ENCODE results near the gene LLPH. TPM values are rescaled to one million over a fixed set of nuclear protein-coding genes. Genes with fewer than 3 reads are reported as not detected.

Gene LLPH
- total RNA-seq, 1 experiment from 2014 or later: 44.3 TPM

DNA sequence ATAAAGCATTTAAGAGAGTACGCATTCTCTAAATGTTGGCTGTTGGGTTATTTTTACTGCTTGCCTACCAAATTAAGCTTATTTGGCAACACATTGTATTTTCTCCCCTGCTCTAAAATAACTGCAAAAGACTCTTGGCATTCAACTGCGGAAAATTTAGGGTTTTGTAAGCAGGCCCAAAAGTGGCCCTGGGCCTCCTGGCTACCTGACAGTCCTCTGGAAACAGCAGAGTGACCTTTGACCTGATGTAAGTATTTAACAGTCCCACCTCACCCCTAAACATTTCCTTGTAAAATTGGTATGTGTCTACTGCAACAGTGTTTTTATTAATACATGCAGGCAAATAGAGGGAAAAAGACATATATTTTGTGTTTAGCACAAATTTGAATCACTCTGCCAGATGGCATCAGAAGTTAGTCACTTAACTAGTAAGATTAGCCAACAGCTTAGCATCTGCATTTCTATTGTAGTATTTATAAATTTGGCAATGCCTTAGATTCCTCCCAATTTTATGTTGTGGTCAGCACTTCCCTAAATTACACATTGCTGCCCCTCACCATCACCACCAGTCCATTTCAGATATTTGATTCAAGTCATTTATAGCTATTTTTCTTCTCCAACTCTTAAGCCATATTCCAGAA, 11.2 kb downstream of the LLPH start:
- H3K4me3 Mint-ChIP-seq (ENCODE audit: unreplicated experiment): no peak overlapping the region
- ChIA-PET POLR2A (interaction anchor here (4.2 kb wide), 1 partner anchor 11 kb away, joined by 24 read pairs; the partner anchor contains the start of gene LLPH), CTCF (interaction anchor here (0.7 to 0.9 kb wide), 3 partner anchors 13 to 459 kb away, joined by 3 read pairs; no protein-coding TSS in a partner anchor)
- peaks cover 37% of the 10 kb centered on the region for H3K36me3 Mint-ChIP-seq (ENCODE audit: insufficient read depth, unreplicated experiment)
- H3K4me1 Mint-ChIP-seq (ENCODE audit: insufficient read depth, unreplicated experiment): no peaks in the 10 kb centered on the region
- TF ChIP-seq, protein P1, sequence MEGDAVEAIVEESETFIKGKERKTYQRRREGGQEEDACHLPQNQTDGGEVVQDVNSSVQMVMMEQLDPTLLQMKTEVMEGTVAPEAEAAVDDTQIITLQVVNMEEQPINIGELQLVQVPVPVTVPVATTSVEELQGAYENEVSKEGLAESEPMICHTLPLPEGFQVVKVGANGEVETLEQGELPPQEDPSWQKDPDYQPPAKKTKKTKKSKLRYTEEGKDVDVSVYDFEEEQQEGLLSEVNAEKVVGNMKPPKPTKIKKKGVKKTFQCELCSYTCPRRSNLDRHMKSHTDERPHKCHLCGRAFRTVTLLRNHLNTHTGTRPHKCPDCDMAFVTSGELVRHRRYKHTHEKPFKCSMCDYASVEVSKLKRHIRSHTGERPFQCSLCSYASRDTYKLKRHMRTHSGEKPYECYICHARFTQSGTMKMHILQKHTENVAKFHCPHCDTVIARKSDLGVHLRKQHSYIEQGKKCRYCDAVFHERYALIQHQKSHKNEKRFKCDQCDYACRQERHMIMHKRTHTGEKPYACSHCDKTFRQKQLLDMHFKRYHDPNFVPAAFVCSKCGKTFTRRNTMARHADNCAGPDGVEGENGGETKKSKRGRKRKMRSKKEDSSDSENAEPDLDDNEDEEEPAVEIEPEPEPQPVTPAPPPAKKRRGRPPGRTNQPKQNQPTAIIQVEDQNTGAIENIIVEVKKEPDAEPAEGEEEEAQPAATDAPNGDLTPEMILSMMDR (IDR thresholded peaks at IDR 0.05; ENCODE audit: unreplicated experiment): no peak
- no peak for DNase-seq (ENCODE audit: unreplicated experiment)
- intact Hi-C loops (cut with micrococcal nuclease): no loop called here
- no peaks in the 10 kb centered on the region for H3K9me3 Mint-ChIP-seq (ENCODE audit: unreplicated experiment)
- no peak overlapping the region for H3K27ac Mint-ChIP-seq (ENCODE audit: low read depth, unreplicated experiment)
- BruUV-seq (replicated peaks): no TSS peak
- H3K27me3 Mint-ChIP-seq (ENCODE audit: insufficient read depth, unreplicated experiment): no peaks in the 10 kb centered on the region

DNA sequence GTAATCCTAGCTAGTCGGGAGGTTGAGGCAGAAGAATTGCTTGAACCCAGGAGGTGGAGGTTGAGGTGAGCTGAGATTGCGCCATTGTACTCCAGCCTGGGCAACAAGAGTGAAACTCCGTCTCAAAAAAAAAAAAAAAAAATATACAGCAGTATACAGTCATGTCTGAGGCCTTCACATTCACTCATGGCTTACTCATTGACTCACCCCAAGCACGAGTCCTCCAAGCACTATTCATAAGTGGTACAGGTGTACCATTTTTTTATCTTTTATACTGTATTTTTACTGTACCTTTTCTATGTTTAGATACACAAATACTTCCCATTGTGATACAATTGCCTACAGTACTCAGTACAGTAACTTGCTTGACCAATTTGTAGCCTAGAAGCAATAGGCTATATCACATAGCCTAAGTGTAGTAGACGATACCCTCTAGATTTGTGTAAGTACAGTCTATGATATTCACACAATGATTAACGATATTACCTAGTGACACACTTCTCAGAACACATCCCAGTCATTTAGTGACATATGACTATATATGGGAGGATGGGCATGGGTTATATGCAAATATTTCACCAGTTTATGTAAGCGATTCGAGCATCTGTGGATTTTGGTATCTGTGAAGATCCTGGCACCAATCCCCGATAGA, 12.2 kb downstream of the LLPH start:
- Mint-ChIP-seq H3K9me3 (ENCODE audit: unreplicated experiment) (no peaks in the 10 kb centered on the region), H3K36me3 (ENCODE audit: insufficient read depth, unreplicated experiment) (peaks cover 27% of the 10 kb centered on the region), H3K27ac (ENCODE audit: low read depth, unreplicated experiment) (no peak overlapping the region), H3K4me1 (ENCODE audit: insufficient read depth, unreplicated experiment) (no peaks in the 10 kb centered on the region), H3K27me3 (ENCODE audit: insufficient read depth, unreplicated experiment) (no peaks in the 10 kb centered on the region), H3K4me3 (ENCODE audit: unreplicated experiment) (no peak overlapping the region)
- POLR2A ChIA-PET: interaction anchor here (0.9 to 4.2 kb wide), 2 partner anchors 12 kb away, joined by 7 to 24 read pairs; partner anchors contain the start of gene LLPH
- no TSS peak for BruUV-seq (replicated peaks)
- intact Hi-C loops (cut with micrococcal nuclease): no loop called here
- CTCF ChIA-PET: interaction anchor here (0.8 to 3.6 kb wide), 2 partner anchors 12 to 126 kb away, joined by 3 to 27 read pairs; no protein-coding TSS in a partner anchor
- TF ChIP-seq, protein P1 (IDR thresholded peaks at IDR 0.05; ENCODE audit: unreplicated experiment): no peak
- DNase-seq (ENCODE audit: unreplicated experiment): no peak

DNA sequence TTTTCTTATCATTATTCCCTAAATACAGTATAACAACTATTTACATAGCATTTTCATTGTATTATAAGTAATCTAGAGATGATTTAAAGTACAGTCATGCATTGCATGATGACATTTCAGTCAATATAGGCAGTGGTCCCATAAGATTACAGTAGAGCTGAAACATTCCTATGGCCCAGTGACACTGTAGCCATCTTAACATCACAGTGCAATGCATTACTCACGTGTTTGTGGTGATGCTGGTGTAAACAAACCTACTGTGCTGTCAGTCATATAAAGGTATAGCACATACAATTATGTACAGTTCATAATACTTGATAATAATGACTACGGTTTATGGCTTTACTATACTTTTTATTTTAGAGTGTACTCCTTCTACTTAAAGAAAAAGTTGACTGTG, 13.3 kb downstream of the LLPH start:
- TF ChIP-seq, protein P1 (IDR thresholded peaks at IDR 0.05; ENCODE audit: unreplicated experiment): no peak
- peaks cover 16% of the 10 kb centered on the region for H3K36me3 Mint-ChIP-seq (ENCODE audit: insufficient read depth, unreplicated experiment)
- intact Hi-C loops (cut with micrococcal nuclease): no loop called here
- no peak for DNase-seq (ENCODE audit: unreplicated experiment)
- CTCF ChIA-PET: interaction anchor here (0.5 to 3.6 kb wide), 2 partner anchors 11 to 99 kb away, joined by 3 to 27 read pairs; no protein-coding TSS in a partner anchor
- H3K9me3 Mint-ChIP-seq (ENCODE audit: unreplicated experiment): no peaks in the 10 kb centered on the region
- no TSS peak for BruUV-seq (replicated peaks)
- no peaks in the 10 kb centered on the region for H3K4me1 Mint-ChIP-seq (ENCODE audit: insufficient read depth, unreplicated experiment)
- no peak overlapping the region for H3K4me3 Mint-ChIP-seq (ENCODE audit: unreplicated experiment)
- no peak overlapping the region for H3K27ac Mint-ChIP-seq (ENCODE audit: low read depth, unreplicated experiment)
- POLR2A ChIA-PET: interaction anchor here (0.9 to 1.6 kb wide), 2 partner anchors 10 to 13 kb away, joined by 4 to 7 read pairs; partner anchors contain the start of gene LLPH
- no peaks in the 10 kb centered on the region for H3K27me3 Mint-ChIP-seq (ENCODE audit: insufficient read depth, unreplicated experiment)

DNA sequence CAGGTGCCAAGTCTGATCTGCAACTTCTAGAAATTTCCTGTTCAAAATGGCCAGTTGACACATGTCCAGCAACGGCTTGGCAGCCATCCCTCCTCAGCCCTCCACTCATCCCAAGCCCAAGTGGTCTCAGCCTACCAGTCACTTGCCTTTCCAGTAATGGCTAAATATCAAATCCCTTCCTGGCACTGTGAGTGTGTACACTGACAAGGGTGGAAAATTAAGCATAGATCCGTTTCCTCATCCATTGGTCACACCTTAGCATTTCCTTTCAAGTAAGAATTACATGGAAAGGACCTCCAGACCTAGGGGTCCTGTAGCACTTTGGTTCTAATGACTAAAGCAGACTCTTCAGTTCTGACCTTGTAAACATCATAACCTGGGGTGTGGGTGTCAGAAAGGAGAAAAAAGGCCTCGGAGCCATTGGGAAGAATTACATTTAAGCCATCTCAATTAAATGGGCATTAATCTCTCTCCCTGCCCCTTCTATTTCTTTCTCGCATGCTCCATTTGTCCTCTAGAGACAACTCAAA, 15.4 kb downstream of the LLPH start:
- intact Hi-C loops (cut with micrococcal nuclease): no loop called here
- no peak for DNase-seq (ENCODE audit: unreplicated experiment)
- ChIA-PET CTCF (interaction anchor here (0.6 to 3.6 kb wide), 2 partner anchors 9 to 78 kb away, joined by 3 to 27 read pairs; no protein-coding TSS in a partner anchor), POLR2A (no interaction called here)
- TF ChIP-seq, protein P1 (IDR thresholded peaks at IDR 0.05; ENCODE audit: unreplicated experiment): no peak
- no TSS peak for BruUV-seq (replicated peaks)
- no peak overlapping the region for H3K27ac Mint-ChIP-seq (ENCODE audit: low read depth, unreplicated experiment)
- H3K36me3 Mint-ChIP-seq (ENCODE audit: insufficient read depth, unreplicated experiment): no peaks in the 10 kb centered on the region
- no peaks in the 10 kb centered on the region for H3K9me3 Mint-ChIP-seq (ENCODE audit: unreplicated experiment)
- peaks cover 6% of the 10 kb centered on the region for H3K4me1 Mint-ChIP-seq (ENCODE audit: insufficient read depth, unreplicated experiment)
- no peak overlapping the region for H3K4me3 Mint-ChIP-seq (ENCODE audit: unreplicated experiment)
- H3K27me3 Mint-ChIP-seq (ENCODE audit: insufficient read depth, unreplicated experiment): no peaks in the 10 kb centered on the region

Data from MCF 10A (cell line).